HG03135 (cell line): ENCODE measurements around the gene C14orf93.
A peak's percentile ranks its signal among the peaks of the same experiment; 100 is the strongest.
"Not testable (repeated sequence)": the region's sequence is repeated elsewhere in the genome, so short reads cannot be mapped to it uniquely, and the experiment has no call there.

ENCODE experiments used
- ATAC-seq: cut with Tn5 transposase; IDR thresholded peaks from one replicate; pipeline ENCODE4 v1.9.1; 2021; ENCODE audit warnings: mild to moderate bottlenecking, moderate library complexity; ENCODE audit not compliant: unreplicated experiment

C14orf93 gene

GRCh38 chr14:23021434-23021833, 11.5 kb upstream of the C14orf93 start:
- no peak for ATAC-seq

GRCh38 chr14:23020143-23021128, 10.5 kb upstream of the C14orf93 start:
- no peak for ATAC-seq

- ATAC-seq, result no peak
Observed at GRCh38 chr14:23018107-23018506, 8.2 kb upstream of the C14orf93 start.

- no peak for ATAC-seq
Observed at GRCh38 chr14:23017091-23017490, 7.1 kb upstream of the C14orf93 start.

- no peak for ATAC-seq
Observed at GRCh38 chr14:23015618-23016017, 5.7 kb upstream of the C14orf93 start.

GRCh38 chr14:23013749-23014054, 3.8 kb upstream of the C14orf93 start:
- ATAC-seq, result not testable (repeated sequence)

- ATAC-seq, result no peak
Observed at GRCh38 chr14:23013054-23013748, 3.3 kb upstream of the C14orf93 start.

- no peak for ATAC-seq
Observed at GRCh38 chr14:23009483-23009938, 432 bp downstream of the C14orf93 start.

- no peak for ATAC-seq
Observed at GRCh38 chr14:23008831-23009230, 1.1 kb downstream of the C14orf93 start.

- peak; percentile 95 for ATAC-seq
Observed at GRCh38 chr14:23006544-23007419, 3.2 kb downstream of the C14orf93 start.

- ATAC-seq, result no peak
Observed at GRCh38 chr14:23006188-23006534, 3.8 kb downstream of the C14orf93 start.

- no peak for ATAC-seq
Observed at GRCh38 chr14:23005451-23006187, 4.3 kb downstream of the C14orf93 start.

- ATAC-seq, result not testable (repeated sequence)
Observed at GRCh38 chr14:23004274-23004673, 5.7 kb downstream of the C14orf93 start.

GRCh38 chr14:23002592-23002991, 7.4 kb downstream of the C14orf93 start:
- no peak for ATAC-seq

GRCh38 chr14:23000860-23001259, 9.1 kb downstream of the C14orf93 start:
- ATAC-seq, result no peak

- no peak for ATAC-seq
Observed at GRCh38 chr14:22998329-22999012, 11.5 kb downstream of the C14orf93 start.

- ATAC-seq, result no peak
Observed at GRCh38 chr14:22997676-22998323, 12.1 kb downstream of the C14orf93 start.

- ATAC-seq, result no peak
Observed at GRCh38 chr14:22996768-22997654, 12.9 kb downstream of the C14orf93 start.
